ENCODE measurements around the gene TXNDC12.
A peak's percentile ranks its signal among the peaks of the same experiment; 100 is the strongest.
"Not testable (repeated sequence)": the region's sequence is repeated elsewhere in the genome, so short reads cannot be mapped to it uniquely, and the experiment has no call there.

Gene TXNDC12

DNA sequence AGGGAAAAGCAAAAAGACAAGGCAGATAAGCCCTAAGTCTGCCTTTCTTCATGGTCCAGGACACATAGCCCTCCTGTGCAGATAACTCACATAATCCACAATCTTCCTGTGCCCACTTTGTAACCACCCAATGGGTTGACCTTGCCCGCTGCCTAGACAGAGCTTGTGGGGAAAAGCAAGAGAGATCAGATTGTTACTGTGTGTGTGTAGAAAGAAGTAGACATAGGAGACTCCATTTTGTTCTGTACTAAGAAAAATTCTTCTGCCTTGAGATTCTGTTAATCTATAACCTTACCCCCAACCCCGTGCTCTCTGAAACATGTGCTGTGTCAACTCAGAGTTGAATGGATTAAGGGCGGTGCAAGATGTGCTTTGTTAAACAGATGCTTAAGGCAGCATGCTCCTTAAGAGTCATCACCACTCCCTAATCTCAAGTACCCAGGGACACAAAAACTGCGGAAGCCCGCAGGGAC lies 48.9 kb downstream of the TXNDC12 start:
- in situ Hi-C loops (cut with MboI; ENCODE audit: low pct_unique_long_range_greater_than_20kb, low sequenced_read_pairs); DNase-seq: not testable (repeated sequence)

DNA sequence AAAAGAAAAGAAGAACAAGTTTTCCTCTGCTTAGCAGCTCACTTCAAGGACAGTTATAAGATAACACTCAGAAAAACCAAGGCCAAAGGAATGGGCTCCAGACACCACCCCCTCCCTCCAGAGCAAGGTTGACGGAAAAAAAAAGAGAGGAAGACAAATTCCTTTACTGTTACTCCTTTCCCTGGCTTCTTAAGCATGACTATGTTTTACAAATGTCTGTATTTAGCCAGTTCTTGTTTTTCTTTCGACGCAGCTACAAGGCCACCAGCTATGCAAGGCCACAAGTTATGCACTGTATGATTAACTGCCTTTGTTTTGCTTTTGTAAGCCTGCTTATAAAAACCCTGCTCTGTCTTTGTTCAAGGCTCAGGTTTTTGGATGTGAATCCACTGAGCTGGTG lies 49.4 kb downstream of the TXNDC12 start:
- DNase-seq; in situ Hi-C loops (cut with MboI; ENCODE audit: low pct_unique_long_range_greater_than_20kb, low sequenced_read_pairs): not testable (repeated sequence)

DNA sequence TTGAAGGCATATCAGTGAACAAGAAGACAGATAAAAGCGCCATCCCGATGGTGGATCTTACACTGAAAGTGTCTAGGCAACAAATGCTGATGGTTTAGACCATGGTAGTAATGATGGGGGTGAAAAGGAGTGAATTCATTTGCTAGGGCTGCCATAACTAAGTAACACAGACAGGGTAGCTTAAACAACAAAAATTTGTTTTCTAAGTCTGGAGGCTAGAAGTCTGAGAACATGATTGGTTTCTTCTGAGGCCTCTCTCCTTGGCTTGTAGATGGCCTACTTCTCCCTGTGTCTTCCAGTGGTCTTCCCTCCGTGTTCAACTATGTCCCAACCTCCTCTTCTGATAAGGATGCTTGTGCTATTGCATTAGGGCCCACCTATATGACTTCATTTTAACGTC lies 51.1 kb downstream of the TXNDC12 start:
- no peak for DNase-seq

DNA sequence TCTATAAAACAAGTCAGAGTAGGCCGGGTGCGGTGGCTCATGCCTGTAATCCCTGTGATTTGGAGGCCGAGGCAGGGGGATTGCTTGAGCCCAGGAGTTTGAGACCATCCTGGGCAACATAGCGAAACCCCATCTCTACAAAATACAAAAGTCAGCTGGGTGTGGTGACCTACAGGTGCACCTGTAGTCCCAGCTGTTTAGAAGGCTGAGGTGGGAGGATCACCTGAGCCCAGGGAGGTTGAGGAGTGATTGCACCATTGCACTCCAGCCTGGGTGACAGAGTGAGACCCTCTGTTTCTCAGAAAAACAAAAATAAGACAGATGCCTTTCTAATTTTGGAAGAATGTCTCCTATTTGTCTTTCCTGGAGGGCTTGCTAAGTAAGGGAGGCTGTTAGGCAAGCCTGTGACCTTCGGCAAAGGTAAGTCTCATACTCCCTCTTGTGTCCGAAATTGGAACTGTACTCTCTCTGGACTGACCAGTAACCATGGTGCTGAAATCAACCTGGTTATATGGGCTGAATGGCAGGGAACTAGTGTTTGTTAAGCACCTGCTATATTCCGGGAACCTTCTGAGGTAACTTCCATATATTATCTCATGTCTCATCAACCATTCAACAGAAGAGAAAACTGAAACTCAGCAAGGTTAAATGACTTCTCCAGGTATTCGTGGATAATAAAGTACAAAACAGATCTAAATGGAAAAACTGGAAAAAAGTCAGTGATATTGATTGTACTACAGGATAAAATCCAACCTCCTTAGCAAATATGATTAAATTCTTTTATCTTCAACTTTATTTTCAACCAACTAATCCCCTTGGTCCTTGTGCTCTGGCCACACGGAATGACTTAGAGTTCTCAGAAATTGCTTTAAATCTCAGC lies 52.7 kb downstream of the TXNDC12 start:
- peak; percentile 88 for DNase-seq
- in situ Hi-C loops (cut with MboI; ENCODE audit: low pct_unique_long_range_greater_than_20kb, low sequenced_read_pairs): no loop called here

More for the DNA sequence above, 51.1 kb downstream of the TXNDC12 start:
- in situ Hi-C loops (cut with MboI; ENCODE audit: low pct_unique_long_range_greater_than_20kb, low sequenced_read_pairs): no loop called here

DNA sequence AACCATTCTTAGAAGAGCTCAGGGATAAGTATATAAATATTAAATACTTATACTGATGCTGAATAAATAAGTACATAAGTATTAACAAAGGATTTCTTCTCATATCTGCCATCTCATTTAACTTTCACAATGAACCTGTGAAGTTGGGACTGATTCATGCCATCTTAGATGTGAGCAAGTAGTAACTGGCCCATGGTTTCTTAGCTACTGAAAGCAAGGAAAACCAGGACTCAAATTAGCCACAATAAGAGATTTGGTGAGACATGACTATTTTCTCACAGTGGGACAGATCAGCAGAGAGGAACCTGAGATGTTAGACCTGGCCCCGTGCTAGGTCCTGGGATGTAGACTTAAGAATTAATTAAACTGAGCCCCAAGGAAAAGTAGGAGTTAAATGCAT lies 56.3 kb downstream of the TXNDC12 start:
- in situ Hi-C loops (cut with MboI; ENCODE audit: low pct_unique_long_range_greater_than_20kb, low sequenced_read_pairs): no loop called here
- DNase-seq: no peak

DNA sequence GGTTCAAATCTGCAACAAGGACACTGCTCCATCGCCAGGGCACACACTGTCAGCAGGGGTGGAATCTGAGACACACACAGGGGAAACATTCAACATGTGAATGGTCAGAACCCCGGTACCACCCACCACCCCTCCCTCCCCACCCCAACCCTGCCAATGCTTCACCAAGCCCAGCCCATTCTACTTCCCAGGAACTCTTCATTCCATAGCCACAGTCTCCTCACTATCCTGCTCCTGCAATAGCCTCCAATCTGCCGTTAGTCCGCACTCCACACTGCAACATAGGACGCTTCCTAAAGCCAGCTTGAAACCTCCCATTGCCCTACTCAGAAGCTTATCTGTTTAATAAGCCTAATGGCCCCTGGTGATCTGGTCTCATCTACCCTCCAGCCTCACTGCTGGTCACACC lies 57.0 kb downstream of the TXNDC12 start:
- in situ Hi-C loops (cut with MboI; ENCODE audit: low pct_unique_long_range_greater_than_20kb, low sequenced_read_pairs): no loop called here
- no peak for DNase-seq

DNA sequence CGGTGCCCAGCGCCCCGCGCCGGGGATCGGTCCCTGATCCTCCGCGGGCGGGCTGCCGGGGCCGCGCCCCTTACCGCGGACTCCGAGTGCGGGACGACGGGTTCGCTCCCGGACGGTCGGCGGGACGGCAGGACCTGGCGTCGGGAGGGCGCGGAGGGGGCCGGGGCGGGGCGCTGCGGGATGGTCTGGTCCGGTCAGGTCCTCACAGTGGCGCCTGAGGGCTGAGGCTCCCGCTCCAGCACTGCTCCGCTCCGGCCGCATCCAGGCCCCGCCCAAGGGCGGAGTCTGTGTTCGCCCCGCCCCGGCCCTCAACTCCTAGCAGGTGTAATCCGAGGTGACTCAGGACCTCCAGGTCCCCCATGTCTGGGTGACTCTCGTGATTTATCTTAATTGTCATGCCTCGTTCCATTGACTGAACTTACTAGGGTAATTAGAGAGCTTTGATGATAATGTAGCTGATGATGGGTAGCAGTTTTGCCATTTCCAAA lies 64.5 kb downstream of the TXNDC12 start, which contains the start of gene RAB3B:
TSS of gene RAB3B (minus strand) at position 223 of the 488 bp plus-strand sequence. CDS start 13,583 bp downstream, outside the sequence.
- in situ Hi-C loops (cut with MboI; ENCODE audit: low pct_unique_long_range_greater_than_20kb, low sequenced_read_pairs): no loop called here
- peak; percentile 63 for DNase-seq

DNA sequence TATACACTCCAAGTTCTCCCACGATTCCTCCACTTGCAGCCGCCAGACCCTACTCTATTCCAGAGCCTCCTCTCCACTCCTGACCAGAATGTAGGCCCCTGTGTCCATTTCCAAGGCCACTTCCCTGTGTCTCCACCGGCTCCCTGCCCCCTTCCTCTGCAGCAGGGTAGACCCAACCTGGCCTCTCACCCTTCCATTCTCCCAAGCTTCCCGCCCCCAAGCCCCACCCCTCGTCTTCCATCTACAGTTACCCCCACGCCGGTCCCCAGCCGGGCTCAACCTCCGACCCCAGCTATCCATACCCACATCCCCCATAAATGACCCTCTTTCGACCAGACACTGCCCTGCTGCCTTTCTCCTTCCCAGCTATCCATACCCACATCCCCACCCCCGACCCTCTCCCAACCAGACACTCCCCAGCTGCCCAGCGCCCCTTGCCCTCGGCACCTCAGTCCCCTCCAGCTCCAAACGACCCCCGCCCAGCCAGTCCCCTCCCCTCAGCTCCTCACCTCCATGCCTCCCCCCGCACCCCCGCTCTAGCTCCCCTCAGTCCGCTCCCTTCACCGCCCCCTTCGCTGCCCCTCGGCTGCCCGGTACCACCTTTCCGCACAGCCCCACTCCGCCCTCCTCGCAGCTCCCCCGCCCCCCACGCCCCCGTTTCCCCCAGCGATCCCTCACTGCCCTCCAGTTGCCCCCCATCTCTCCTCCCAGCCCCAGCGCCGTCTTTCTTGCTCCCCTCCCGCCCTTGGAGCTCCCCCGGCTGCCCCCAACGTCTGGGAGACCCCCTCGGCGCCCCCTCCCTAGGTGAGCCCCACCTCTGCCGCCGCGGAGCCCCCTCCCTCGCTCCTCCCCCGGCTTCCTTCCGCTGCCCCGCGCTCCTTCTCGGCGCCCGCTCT lies 65.2 kb downstream of the TXNDC12 start:
- DNase-seq: no peak
- in situ Hi-C loops (cut with MboI; ENCODE audit: low pct_unique_long_range_greater_than_20kb, low sequenced_read_pairs): no loop called here

DNA sequence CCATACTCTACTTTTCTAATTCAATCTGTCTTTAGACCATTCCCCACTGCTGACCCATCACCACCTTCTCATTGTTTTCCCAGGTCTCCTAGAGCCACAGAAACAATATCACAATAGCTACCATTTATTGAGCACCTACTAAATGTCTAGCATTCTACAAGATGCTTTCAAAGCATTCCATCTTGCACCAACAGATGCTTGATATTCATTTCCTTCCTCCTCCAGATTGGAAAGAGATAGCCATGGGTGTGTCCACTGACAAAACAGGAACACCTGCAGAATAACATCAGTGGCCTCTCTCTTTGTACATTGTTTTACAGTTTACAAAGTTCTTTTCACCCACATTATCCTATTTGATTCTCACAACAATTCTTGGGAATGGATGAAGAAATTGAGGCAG lies 66.7 kb downstream of the TXNDC12 start:
- no peak for DNase-seq
- in situ Hi-C loops (cut with MboI; ENCODE audit: low pct_unique_long_range_greater_than_20kb, low sequenced_read_pairs): no loop called here

DNA sequence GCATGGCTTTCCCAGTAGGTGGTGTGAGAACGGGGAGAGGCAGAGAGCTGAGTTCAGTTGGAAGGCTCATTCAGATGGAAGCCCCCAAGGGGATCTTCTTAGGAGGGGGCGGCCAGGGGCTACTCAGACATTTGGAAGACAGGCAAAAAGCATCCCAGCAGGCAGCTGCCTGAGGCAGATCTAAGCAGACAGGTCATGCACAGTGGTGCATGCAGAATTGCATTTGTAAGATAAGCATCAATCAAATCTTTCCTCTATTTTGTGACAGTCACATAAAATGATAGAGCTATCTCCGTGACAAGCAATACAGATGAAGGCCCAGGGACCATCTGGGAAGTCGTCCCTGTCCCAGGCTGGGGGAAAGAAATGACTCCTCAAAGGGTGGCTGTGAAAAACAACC lies 68.3 kb downstream of the TXNDC12 start:
- in situ Hi-C loops (cut with MboI; ENCODE audit: low pct_unique_long_range_greater_than_20kb, low sequenced_read_pairs): no loop called here
- DNase-seq: no peak

DNA sequence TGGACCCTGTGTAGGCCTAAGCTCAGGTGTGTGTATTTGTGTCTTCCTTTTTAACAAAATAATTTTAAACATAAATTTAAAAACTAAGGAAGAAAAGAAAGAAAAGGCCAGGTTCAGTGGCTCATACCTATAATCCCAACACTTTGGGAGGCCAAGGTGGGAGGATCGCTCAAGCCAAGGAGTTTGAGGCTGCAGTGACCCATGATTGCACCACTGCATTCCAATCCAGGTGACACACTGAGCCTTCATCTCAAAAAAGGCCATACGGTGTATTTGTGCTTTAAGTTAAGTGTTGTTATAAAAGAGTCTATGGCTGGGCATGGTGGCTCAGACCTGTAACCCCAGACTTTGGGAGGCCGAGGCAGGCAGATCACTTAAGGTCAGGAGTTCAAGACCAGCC lies 72.8 kb downstream of the TXNDC12 start:
- in situ Hi-C loops (cut with MboI; ENCODE audit: low pct_unique_long_range_greater_than_20kb, low sequenced_read_pairs): no loop called here
- DNase-seq: no peak

DNA sequence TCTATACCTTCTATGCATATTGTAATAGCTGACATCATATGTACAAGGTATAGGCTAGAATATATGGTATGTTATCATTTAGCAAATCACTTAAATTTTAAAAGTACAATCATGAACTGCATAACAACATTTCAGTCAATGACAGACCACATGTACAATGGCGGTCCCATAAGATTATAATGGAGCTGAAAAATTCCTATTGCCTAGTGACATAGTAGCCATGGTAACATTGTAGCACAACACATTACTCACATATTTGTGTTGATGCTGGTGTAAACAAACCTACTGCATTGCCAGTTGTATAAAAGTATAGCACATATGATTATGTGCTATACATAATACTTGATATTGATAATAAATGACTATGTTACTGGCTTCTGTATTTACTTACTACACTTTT lies 73.4 kb downstream of the TXNDC12 start:
- in situ Hi-C loops (cut with MboI; ENCODE audit: low pct_unique_long_range_greater_than_20kb, low sequenced_read_pairs): no loop called here
- DNase-seq: no peak

DNA sequence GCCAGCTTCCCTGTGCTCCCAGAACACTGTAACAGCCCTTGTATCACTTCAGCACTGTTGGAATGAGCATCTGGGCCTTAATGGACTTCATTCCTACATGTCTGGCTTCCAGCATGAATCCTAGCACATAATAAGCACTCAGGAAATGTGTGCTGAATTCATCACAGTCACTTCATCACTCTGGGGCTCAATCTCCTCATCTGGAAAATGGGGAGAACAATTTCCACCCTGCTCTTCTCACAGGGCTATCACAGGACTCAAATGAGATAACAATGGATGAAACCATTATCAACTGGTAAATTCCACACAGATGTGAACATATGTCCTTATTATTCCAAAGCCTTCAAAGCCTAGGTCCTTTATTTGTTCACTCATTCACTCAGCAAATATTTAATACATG lies 76.9 kb downstream of the TXNDC12 start:
- in situ Hi-C loops (cut with MboI; ENCODE audit: low pct_unique_long_range_greater_than_20kb, low sequenced_read_pairs): no loop called here
- no peak for DNase-seq

DNA sequence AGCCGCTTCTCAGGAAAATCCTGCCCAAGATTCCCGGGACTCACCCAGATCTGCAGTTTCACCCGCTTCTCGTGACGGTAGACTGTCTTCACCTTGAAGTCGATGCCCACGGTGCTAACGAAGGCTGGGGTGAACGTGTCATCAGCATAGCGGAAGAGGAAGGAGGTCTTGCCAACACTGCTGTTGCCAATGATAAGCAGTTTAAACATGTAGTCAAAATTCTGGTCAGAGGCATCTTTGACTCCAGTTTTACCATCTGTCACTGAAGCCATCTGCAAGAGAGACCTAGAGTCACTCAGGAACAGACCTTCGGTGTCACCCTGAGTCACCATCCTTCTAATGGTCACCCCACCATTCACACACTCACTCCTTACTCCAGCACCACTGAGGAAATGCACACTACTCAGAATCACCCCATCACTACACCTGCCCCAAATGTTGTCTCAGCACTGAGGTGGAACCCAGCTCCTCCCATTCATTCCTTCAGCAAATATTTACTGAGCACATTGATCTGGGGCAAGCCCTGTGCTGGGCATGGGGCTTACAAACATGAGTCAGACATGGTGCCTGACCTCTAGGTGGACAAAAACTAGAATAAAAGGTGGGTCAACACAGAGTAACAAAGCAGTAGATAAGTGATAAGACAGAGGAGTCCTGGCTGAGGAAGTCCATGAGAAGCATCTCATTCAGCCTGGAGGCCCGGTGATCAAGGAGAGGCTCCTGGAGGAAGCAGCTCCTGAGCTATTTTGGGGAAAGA lies 78.0 kb downstream of the TXNDC12 start:
- in situ Hi-C loops (cut with MboI; ENCODE audit: low pct_unique_long_range_greater_than_20kb, low sequenced_read_pairs): no loop called here
- DNase-seq: no peak

DNA sequence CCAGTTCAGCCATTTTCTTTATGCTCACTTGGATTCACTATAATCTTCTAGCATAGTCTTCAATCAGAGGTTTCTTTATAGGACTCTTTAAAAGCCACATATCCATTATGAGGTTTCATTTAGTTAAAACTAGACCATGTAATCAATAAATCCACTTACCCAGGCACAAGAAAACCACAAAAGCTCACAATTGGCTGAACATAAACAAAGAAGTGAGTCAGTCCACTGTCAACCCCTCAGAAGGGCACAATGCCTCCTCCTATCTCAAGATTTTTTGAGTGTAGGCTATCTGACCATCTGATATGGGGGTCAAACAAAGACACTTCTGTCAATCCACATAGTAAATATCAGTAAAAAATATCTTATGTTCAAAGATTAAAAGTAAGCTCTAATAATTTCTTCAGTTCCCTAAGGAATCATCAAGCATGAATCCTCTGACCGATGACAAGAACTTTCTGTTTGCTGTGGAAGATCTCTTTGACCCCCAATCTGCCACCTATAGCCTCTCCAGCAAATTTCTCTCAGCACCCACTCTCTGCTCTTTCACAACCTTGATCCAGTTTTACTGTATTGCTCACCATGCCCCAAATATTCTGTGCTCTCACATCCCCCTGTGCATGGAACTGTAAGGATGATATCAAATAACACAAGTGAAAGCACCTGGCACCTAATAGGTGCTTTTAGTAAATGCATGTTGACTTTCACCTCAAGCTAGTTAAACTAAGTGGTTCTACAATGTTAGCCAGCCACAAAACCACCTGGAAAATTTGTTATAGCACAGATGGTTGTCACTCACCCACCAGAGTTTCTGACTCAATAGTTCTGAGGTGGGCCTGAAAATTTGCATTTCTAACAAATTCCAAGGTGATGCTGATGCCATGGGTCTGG lies 81.2 kb downstream of the TXNDC12 start:
- in situ Hi-C loops (cut with MboI; ENCODE audit: low pct_unique_long_range_greater_than_20kb, low sequenced_read_pairs): no loop called here
- no peak for DNase-seq
